Renal cortex interstitium (tissue), 11 donors: ENCODE measurements around the gene PTPRN2. TPM values are rescaled to one million over a fixed set of nuclear protein-coding genes. Genes with fewer than 3 reads are reported as not detected.

Source experiments
- DNase-seq, 11 donors: peaks; one replicate each; pipeline ENCODE4 v3.0.0-alpha.2; 2013; ENCODE audit warnings: low read depth in 9 of 11, low spot score in 4 of 11; ENCODE audit errors: extremely low read depth in 1 of 11
- polyA plus RNA-seq, 3 donors: library from polyadenylated mRNA; unstranded; fragments of 120-200 nt; gene quantifications; one replicate each; pipeline ENCODE4 v1.2.1, GENCODE V29; 2013; ENCODE audit not compliant: insufficient read length in 3 of 3

PTPRN2 gene
- polyA plus RNA-seq, 3 donors = 6.0 to 7.7 (median 7.2) TPM

- DNase-seq = no peak
Observed at GRCh38 chr7:157821959-157822687, 765.5 kb downstream of the PTPRN2 start.

GRCh38 chr7:157820796-157821195, 766.8 kb downstream of the PTPRN2 start:
- no peak for DNase-seq

- DNase-seq = no peak
Observed at GRCh38 chr7:157819455-157819807, 768.2 kb downstream of the PTPRN2 start.

GRCh38 chr7:157818701-157819454, 768.7 kb downstream of the PTPRN2 start:
- DNase-seq = peak in 1 of 11 donors; percentile 28

- no peak for DNase-seq
Observed at GRCh38 chr7:157817944-157818700, 769.5 kb downstream of the PTPRN2 start.

GRCh38 chr7:157817433-157817832, 770.2 kb downstream of the PTPRN2 start:
- no peak for DNase-seq

- no peak for DNase-seq
Observed at GRCh38 chr7:157816526-157817250, 770.9 kb downstream of the PTPRN2 start.

- DNase-seq = no peak
Observed at GRCh38 chr7:157816086-157816485, 771.5 kb downstream of the PTPRN2 start.

GRCh38 chr7:157815706-157816022, 772.0 kb downstream of the PTPRN2 start:
- no peak for DNase-seq

- no peak for DNase-seq
Observed at GRCh38 chr7:157814931-157815705, 772.5 kb downstream of the PTPRN2 start.

- DNase-seq = no peak
Observed at GRCh38 chr7:157813741-157814661, 773.6 kb downstream of the PTPRN2 start.

- DNase-seq = no peak
Observed at GRCh38 chr7:157813053-157813452, 774.6 kb downstream of the PTPRN2 start.

GRCh38 chr7:157811946-157812345, 775.7 kb downstream of the PTPRN2 start:
- DNase-seq = no peak

- DNase-seq = no peak
Observed at GRCh38 chr7:157809863-157810851, 777.5 kb downstream of the PTPRN2 start.

GRCh38 chr7:157809154-157809862, 778.3 kb downstream of the PTPRN2 start:
- no peak for DNase-seq

- DNase-seq = no peak
Observed at GRCh38 chr7:157808042-157808441, 779.6 kb downstream of the PTPRN2 start.
